GM18498 (cell line): ENCODE measurements around the gene KCNK15.

Experiments used
- ATAC-seq: cut with Tn5 transposase; IDR thresholded peaks from one replicate; pipeline ENCODE4 v1.9.1; 2021; ENCODE audit warnings: mild to moderate bottlenecking, moderate library complexity; ENCODE audit not compliant: unreplicated experiment

Gene KCNK15

DNA sequence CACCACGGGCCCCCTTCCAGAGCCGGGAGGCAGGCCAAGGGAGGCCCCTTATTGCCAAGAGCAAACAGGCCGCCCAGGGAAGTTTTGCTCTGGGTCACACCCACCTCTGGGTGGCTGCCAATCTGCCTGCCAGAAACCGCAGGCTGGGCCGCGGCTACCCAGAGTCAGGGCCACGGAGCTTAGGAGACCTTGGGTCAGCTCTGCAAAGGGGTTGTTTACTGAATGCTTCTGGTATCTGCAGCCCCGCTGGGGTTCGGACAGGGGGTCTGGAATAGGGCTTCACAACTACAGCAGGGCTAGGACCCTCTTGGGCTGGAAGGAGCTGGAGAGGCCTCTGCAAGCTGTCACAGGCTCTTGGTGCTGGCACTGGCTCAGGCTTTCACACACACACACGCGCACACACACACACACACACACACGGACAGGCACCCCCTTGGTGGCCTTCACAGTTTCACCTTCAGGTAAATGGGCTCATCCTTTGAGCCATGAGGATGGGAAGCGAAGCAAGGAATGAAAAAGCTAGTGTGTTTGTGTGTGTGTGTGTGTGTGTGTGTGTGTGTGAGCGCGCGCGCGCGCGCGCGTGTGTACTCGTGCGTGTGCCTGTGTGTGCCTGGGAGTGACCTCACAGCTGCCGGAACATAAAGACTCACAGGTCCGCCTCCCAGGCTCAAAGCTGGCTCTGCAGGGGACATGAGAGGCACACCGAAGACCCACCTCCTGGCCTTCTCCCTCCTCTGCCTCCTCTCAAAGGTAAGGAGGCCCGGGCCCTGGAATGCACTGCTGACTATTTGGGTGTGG, 30.8 kb upstream of the KCNK15 start, which contains the start of gene CCN5:
Gene CCN5 (plus strand): TSS at position 669 of the 798 bp plus-strand sequence. CDS start 22 bp downstream, at position 691.
- ATAC-seq, result no peak

DNA sequence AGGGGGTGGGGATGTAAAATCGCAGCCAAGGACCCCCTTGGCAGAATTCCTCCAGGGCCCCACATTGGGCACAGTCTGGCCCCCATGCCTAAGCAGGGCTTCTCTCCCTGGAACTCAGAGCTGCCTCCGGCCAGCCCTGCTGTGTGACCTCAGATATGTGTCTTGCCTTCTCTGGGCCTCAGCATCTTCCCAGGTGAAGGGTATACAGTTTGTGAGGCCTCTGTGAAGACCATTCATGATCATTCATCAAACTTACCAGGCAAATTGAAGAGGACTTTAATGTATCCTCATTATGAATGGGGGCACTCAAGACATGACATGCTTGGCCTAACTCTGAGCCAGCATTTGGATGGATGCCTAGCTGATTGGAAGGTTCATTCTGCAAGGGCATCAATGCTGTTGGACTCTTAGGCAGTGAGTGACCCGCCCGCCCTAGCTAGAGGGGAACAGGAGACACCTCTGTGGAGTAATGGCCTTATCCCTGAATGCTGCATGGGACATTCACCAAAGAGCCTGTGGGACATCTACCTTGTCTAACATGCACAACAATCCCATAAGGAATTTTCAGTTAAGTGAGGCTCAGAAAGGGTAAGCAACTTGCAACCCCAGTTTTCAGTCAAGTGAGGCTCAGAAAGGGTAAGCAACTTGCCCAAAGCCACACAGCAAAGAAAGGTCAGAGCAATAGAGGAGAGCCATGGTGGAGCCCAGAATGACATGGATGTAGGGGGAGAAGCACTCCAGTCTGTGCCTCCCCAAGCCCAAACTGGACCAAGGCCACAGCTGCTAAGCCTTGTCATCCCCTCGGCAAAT, 30.0 kb upstream of the KCNK15 start:
- ATAC-seq, result no peak

DNA sequence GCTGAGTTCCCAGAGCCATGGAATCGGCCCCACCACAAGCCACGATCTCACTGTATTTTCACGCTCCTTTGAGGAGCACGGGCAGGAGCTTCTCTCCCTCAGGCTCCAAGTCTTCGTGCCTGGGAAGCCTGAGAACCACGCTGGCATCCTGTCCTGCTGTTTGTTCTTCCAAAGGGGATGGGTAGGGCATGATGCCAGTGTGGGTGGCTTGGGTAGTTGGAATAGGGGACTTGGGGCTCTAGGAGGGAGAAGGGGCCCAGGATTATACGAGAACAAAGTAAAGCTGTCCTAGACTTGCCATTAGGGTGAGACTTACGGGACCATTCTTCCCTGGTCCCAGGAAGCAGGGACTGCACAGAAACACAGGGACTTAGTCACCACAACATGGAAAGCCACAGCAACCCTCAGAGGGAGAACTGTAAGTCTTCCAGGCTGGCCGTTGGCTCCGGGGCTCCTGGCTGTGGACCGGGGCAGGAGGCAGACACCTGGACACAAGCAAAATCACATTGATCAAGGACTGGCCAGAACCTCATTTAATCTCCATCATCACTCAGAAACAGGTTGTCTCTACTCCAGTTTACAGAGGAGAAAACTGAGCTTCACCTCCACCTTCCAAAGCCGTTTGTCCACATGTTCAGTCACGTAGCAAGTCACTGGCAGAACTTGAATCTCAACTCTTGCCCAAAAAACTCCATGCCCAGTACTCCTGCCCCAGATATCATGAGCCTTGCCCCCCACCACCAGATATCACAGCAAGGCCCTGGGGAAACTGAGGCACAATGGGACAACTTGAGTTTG, 29.2 kb upstream of the KCNK15 start:
- no peak for ATAC-seq

DNA sequence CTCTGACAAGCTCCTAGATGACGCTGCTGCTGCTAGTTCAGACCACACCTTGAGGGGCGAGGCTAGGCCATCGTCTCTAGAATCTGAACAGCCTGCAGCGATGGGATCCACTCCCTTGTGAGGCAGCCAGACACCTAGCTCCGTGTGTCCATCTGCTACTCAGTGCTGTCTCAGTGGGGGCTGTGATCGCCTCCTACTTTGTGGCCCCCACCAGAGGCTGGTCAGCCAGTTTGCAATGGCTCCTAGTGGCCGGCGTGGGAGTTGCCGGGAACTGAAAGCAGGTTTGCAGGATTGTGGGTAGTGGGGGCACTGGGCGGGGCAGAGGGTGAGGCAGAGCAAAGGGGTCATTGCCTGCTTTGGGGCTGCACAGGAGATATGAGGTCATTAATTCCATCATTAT, 27.7 kb upstream of the KCNK15 start:
- no peak for ATAC-seq

DNA sequence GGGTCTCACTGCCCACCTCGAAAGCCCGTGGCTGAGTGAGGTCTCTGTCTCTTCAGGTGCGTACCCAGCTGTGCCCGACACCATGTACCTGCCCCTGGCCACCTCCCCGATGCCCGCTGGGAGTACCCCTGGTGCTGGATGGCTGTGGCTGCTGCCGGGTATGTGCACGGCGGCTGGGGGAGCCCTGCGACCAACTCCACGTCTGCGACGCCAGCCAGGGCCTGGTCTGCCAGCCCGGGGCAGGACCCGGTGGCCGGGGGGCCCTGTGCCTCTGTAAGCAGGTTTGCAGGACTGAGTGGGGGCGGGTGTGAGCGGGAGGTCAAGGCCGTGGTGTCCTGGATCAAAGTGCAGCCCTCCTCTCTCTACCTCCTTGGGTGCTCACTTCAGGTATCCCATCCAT, 25.8 kb upstream of the KCNK15 start:
- ATAC-seq, result no peak

DNA sequence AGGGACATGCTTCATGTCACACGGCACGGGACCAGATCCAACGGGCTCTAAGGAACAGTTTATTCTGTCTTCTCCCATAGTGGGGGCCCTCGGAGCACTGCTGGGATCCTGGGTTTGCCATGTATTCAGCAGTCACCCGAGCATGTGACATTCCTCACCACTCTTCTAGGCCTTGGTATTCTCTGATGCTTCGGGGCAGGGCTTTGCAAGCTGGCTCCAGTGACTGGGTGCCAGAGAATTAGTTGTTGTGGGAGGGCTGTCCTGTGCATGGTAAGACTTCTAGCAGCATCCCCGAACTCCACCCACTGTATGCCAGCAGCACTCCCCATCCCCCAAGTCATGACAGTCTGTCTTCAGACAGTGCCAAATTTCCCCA, 25.1 kb upstream of the KCNK15 start:
- ATAC-seq, result no peak

DNA sequence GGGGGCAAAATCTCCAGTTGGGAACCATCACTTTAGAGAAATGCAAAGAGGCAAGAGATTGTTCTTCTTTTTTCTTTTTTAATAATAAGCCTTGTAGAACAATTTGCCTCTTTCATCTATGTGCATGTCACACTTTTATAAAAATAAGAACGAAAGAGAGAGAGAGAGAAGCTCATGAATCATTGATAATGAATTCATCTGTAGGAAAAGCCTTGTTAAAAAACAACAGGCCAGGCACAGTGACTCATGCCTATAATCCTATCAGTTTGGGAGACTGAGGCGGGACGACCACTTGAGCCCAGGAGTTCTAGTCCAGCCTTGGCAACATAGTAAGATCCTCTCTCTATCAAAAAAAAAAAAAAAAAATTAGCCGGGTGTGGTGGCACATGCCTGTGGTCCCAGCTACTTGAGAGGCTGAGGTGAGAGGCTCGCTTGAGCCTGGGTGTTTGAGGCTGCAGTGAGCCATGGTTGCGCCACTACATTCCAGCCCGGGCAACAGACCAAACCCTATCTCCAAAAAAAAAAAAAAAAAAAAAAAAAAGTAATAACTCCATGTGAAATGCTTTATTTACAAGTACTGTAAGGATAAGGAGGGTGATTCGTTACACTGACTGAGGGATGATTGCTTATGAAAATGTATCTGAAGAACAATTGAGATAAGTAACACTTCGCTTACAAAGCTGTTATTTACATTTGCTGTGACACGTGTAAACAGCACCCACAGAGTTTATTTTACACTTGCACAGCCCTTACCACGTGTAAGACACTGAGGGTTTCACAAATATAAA, 24.5 kb upstream of the KCNK15 start:
- ATAC-seq, result no peak

DNA sequence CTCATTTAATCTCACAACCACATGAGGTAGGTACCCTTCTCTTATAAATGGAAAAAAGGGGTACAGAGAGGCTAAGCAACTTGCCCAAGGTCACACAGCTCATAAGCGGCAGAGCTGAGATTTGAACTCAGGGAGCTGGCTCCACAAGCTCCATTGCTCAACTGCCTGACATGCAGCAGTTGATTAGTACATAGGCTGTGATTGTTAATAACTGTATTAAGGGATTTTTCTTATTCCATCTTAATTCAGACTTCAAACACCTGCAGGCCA, 23.9 kb upstream of the KCNK15 start:
- ATAC-seq, result no peak

DNA sequence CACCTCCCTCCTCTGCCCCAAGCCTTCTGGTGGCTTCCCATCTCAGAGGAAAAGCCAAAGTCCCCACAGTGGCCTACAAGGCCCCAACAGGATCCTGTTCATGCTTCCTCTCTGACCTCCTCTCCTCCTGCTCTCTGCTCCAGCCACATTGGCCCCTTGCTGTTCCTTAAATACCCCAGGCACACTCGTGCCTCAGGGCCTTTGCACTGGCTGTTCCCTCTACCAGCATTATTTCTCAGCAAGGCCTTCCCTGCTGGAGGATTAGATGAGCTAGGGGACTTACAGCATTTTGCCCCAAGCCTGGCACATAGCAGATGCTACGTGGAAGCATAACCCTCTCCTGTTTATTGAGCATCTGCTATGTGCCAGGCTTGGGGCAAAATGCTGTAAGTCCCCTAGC, 22.7 kb upstream of the KCNK15 start:
- ATAC-seq, result no peak

DNA sequence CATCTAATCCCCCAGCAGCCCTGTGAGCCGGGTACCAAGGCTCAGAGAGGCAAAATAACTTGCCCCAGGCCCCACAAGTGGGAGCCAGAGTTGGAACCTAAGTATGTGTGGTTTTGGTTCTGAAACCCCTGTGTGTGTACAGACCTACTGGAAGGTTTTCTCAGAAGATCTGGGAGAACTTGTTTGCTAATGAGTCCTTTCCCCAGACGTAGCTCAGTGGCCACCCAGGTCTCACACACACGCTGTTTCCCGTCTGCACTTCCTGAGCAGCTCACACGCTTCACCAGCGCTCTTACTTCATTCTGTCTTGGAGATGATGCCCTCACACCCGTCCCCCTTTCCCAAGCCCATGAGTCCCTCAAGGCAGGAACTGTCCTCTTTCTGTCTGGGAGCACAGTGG, 22.3 kb upstream of the KCNK15 start:
- no peak for ATAC-seq

DNA sequence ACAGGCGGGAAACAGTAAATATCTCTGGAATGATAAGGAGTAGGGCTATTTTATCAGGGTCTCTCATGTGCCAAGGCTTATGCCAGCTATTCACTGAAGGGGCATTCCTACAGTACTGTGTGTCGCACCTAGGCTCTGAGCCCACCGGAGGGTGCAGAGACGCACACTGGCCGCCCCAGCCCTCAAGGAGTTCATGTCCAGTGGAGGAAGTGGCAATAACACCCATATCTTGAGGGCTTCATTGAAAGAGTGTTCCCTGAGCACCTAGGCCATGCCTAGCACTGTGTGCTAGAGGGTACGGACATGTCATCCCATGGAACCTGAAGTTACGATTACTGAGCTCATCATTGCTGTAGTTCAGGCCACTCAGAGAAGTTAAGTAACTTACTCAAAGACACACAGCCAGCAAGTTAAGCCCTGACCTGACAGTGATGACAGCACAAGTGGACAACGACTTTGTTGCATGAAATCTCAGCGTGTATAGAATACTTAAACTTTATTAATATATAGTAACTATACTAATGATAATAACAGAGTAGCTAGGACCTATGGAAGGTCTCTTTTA, 21.8 kb upstream of the KCNK15 start:
- ATAC-seq, result no peak

DNA sequence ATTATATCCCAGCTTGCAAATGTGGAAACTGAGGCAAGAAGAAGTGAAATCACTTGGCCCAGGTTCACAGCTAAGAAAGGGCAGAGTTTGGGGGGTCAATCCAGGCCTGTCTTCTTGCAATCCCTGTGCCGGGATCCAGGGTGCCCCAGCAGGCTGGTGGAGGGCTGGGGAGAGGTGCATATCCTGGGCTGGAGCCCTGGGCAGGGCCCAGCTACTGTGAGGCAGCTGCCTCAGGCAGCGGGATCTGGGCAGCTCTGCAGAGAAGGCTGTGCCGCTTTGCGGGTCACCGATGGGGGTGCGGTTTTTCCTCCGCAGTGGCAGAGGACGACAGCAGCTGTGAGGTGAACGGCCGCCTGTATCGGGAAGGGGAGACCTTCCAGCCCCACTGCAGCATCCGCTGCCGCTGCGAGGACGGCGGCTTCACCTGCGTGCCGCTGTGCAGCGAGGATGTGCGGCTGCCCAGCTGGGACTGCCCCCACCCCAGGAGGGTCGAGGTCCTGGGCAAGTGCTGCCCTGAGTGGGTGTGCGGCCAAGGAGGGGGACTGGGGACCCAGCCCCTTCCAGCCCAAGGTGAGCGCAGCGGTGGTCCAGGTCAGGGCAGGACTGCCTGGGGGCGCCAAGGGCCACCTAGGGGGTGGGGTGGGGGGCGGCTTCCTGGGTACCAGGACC, 21.1 kb upstream of the KCNK15 start:
- no peak for ATAC-seq

DNA sequence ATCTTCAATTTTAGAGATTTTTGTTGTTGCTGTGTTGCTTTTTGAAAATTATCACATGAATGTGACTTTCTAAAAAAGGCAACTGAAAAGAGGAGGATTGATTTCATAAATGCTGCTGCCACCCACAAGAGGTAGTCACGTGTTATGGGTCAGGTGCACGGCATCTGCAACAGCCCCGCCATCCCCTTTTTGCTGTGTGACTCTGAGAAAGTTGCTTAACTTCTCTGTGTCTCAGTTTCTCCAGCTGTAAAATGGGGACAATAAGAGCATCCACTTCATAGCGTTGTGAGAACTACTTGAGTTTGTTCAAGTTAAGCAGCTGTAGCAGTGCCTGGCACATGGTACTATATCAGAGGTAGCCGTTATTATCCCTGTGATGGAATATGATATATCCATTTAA, 19.8 kb upstream of the KCNK15 start:
- ATAC-seq, result no peak

DNA sequence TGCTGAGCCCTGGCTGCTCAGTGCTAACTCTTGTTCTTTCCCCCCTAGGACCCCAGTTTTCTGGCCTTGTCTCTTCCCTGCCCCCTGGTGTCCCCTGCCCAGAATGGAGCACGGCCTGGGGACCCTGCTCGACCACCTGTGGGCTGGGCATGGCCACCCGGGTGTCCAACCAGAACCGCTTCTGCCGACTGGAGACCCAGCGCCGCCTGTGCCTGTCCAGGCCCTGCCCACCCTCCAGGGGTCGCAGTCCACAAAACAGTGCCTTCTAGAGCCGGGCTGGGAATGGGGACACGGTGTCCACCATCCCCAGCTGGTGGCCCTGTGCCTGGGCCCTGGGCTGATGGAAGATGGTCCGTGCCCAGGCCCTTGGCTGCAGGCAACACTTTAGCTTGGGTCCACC, 18.6 kb upstream of the KCNK15 start:
- no peak for ATAC-seq

DNA sequence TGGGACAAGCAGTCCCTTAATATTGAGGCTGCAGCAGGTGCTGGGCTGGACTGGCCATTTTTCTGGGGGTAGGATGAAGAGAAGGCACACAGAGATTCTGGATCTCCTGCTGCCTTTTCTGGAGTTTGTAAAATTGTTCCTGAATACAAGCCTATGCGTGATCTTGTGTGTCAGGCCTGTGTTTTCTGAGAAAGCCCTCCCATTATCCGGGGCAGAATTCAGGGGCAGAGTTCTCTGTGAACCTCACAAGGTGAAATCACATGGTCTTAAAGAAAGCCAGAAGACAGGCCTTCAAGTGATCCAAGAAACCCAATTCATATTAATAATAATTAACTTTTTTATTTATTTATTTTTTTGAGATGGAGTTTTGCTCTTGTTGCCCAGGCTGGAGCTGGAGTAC, 18.0 kb upstream of the KCNK15 start:
- no peak for ATAC-seq

DNA sequence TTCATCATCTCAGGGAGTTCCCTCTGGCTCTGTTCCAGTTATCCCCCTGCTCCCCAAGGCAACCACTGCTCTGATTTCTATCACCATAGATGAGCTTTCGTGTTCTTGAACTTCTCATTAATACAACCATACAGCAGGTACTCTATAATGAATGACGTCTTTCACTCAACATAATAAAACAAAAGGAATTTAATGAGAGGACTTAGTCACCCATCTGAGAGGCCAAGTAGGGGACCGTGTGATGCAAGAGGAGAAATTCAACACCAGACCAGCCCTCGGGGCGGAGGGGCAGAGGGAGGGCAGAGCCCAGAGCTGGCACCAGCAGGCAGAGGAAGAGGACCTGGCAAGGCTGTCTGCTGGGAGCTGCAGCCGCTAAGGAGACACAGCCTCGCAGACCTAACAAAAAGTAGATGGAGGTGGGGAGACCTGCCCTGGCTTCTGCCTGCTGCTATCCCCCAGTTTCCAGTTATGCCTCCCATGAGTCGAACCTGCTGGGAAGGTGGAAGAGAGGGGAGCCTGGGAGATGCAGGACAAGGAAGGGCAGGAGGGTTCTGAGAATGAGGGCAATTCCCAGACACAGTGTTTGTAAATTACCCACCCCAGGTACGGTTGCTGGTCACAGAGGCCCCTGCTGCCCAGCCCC, 16.7 kb upstream of the KCNK15 start:
- ATAC-seq, result no peak

DNA sequence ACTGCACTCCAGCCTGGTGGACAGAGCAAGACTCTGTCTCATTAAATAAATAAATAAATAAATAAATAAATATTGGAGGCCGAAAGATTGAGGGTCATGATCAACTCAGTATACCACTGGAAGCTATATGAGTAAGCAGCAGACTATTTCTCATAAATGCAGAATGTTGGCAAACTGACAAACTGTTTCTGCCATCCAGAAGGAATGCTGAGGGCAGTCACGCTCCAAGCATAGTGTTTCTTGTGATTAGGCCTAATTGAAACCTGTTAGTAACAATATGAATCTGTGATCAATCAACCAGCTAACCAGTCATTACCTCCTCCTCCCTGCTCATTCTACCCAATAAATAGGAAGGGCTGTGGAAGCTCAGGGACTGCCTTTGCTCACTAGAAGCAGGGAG, 15.2 kb upstream of the KCNK15 start:
- no peak for ATAC-seq

DNA sequence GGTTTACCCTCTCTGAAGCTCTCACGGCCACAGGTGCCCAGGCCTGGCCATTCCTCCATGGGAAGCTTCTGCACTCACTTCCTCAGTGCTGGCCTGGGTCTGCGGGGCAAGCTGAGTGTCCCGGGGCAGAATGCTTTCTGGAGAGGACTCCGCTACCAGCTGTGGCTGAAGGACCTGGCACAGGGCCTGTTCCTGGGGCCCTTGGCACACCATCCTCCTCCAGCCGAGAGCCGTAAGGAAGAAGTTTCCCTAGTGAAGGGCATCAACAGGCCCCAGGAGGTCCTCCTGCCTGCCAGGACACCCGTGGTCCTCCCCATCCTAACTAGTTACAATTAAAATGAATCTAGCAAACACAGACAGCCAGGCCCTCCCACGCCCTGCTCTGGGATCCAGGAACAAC, 14.0 kb upstream of the KCNK15 start:
- no peak for ATAC-seq

DNA sequence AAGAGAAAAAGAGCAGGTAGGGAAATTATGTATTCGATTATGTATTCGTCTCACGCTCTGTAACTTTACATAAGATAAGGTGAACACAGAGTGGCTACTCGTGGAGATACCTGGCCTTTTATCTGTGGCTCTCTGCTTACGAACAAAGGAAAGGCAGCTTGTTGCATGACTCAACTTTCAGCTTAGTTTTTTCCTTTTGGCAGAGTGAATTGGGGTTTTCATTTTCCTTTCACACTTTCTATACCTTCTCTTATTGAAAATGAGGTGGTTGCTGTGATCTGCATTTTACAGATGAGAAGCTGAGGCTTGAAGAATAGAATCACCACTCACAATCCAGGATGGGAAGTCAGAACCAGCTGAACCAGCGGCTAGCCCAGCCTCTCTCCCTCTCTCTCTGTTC, 13.3 kb upstream of the KCNK15 start:
- ATAC-seq, result no peak
